ENCODE measurements around the gene ATAD3B. TPM values are rescaled to one million over a fixed set of nuclear protein-coding genes. Genes with fewer than 3 reads are reported as not detected.

Gene ATAD3B
- total and polyA plus RNA-seq, 4 donors: 6.4 to 14.3 (median 10.3) TPM

- no peaks in the 10 kb centered on the region for H3K9me3 ChIP-seq (ENCODE audit: control insufficient read depth in 4 of 4, low read length in 3 of 4)
- no peaks in the 10 kb centered on the region for H3K27me3 ChIP-seq (ENCODE audit: control insufficient read depth in 4 of 4, insufficient read depth in 4 of 4, low read length in 3 of 4)
- H3K36me3 ChIP-seq (ENCODE audit: control insufficient read depth in 4 of 4, insufficient read depth in 3 of 4, low read depth in 1 of 4, low read length in 3 of 4): peaks cover 0 to 3% (median 0%) of the 10 kb centered on the region in 4 donors
- H3K27ac ChIP-seq (ENCODE audit: low read depth in 1 of 2, low read length in 2 of 2): peak overlapping the region; percentile 38 to 62
- H3K9ac ChIP-seq (ENCODE audit: low read depth in 1 of 2, low read length in 2 of 2): no peak overlapping the region
- peak overlapping the region in 2 of 3 donors; percentile 75 to 82 for H3K4me3 ChIP-seq (ENCODE audit: low read depth in 1 of 3, low read length in 3 of 3)
- no peak for DNase-seq (ENCODE audit: low spot score)
- H3K4me1 ChIP-seq (ENCODE audit: control insufficient read depth in 4 of 4, insufficient read depth in 4 of 4, low read length in 3 of 4): peaks cover 31 to 66% (median 51%) of the 10 kb centered on the region in 4 donors
- TF ChIP-seq GABPA (IDR thresholded peaks at IDR 0.05 in 1 of 2, conservative IDR thresholded peaks at IDR 0.05 in 1 of 2) (no peak), RXRA (IDR thresholded peaks at IDR 0.05) (peak in 1 of 2 donors; percentile 22), TAF1 (conservative IDR thresholded peaks at IDR 0.05) (no peak), HNF4A (conservative IDR thresholded peaks at IDR 0.05) (peak; percentile 73 to 77)
- WGBS: 77% methylated on average over 45 of the region's 45 CpGs
Observed at GRCh38 chr1:1438531-1439381, 32.8 kb upstream of the ATAD3B start.

GRCh38 chr1:1439546-1440261 lies 31.9 kb upstream of the ATAD3B start:
- DNase-seq (ENCODE audit: low spot score): no peak
- TF ChIP-seq YY1 (IDR thresholded peaks at IDR 0.05) (no peak), ZBTB33 (IDR thresholded peaks at IDR 0.05) (no peak), REST (IDR thresholded peaks at IDR 0.05) (no peak), FOXA1 (IDR thresholded peaks at IDR 0.05) (no peak), EGR1 (IDR thresholded peaks at IDR 0.05; ENCODE audit: low read depth in 2 of 2) (no peak), TAF1 (conservative IDR thresholded peaks at IDR 0.05) (no peak), RAD21 (IDR thresholded peaks at IDR 0.05) (no peak), ATF3 (IDR thresholded peaks at IDR 0.05) (no peak), HNF4G (IDR thresholded peaks at IDR 0.05) (no peak), GABPA (IDR thresholded peaks at IDR 0.05 in 1 of 2, conservative IDR thresholded peaks at IDR 0.05 in 1 of 2) (no peak), RXRA (IDR thresholded peaks at IDR 0.05) (no peak), JUND (IDR thresholded peaks at IDR 0.05) (no peak), FOXA2 (IDR thresholded peaks at IDR 0.05) (no peak), CTCF (IDR thresholded peaks at IDR 0.05; ENCODE audit: low read depth, low read length, missing input control) (no peak), MAX (IDR thresholded peaks at IDR 0.05) (no peak), NR2F2 (IDR thresholded peaks at IDR 0.05) (no peak), SP1 (IDR thresholded peaks at IDR 0.05) (no peak)
- Histone ChIP-seq H3K4me1 (ENCODE audit: control insufficient read depth in 4 of 4, insufficient read depth in 4 of 4, low read length in 3 of 4) (peaks cover 22 to 56% (median 41%) of the 10 kb centered on the region in 4 donors), H3K27ac (ENCODE audit: low read depth in 1 of 2, low read length in 2 of 2) (no peak overlapping the region), H3K36me3 (ENCODE audit: control insufficient read depth in 4 of 4, insufficient read depth in 3 of 4, low read depth in 1 of 4, low read length in 3 of 4) (peaks cover 0 to 3% (median 0%) of the 10 kb centered on the region in 4 donors), H3K4me3 (ENCODE audit: low read depth in 1 of 3, low read length in 3 of 3) (no peak overlapping the region), H3K9ac (ENCODE audit: low read depth in 1 of 2, low read length in 2 of 2) (no peak overlapping the region), H3K9me3 (ENCODE audit: control insufficient read depth in 4 of 4, low read length in 3 of 4) (no peaks in the 10 kb centered on the region), H3K27me3 (ENCODE audit: control insufficient read depth in 4 of 4, insufficient read depth in 4 of 4, low read length in 3 of 4) (no peaks in the 10 kb centered on the region)
- 88% methylated on average over 82 of the region's 82 CpGs for WGBS

Measured in liver (tissue), 9 donors.